Panc1 (cell line): ENCODE results near the gene LATS2. TPM values are rescaled to one million over a fixed set of nuclear protein-coding genes. Genes with fewer than 3 reads are reported as not detected.

Source experiments
- ATAC-seq: fragments of 200-7000 bp; cut with Tn5 transposase; 2 replicates; pipeline ENCODE4 v1.9.1; 2020; ENCODE audit warnings: mild to moderate bottlenecking, moderate library complexity
- BruUV-seq: library from RNA; stranded (reverse); fragments of 400-500 nt; replicated peaks from 2 replicates; lab custom pipeline; 2021; lab: Mats Ljungman, UMichigan
- CTCF ChIA-PET: fragments of 300-600 bp; sonication (Branson Sonifier 250); formaldehyde crosslinking; loops from one replicate; lab custom pipeline; 2022; ENCODE audit warnings: antibody characterized with exemption; lab: Charles Lee
- POLR2A ChIA-PET: fragments of 300-600 bp; sonication (Branson Sonifier 250); formaldehyde crosslinking; loops from one replicate; lab custom pipeline; 2022; ENCODE audit warnings: antibody characterized with exemption; lab: Charles Lee
- DNase-seq: peaks from one replicate; pipeline ENCODE4 v3.0.0-alpha.2; 2010; ENCODE audit warnings: low read depth, low spot score
- H3K27ac ChIP-seq: 2 replicates; pipeline ENCODE4 v1.5.1; 2011; ENCODE audit warnings: mild to moderate bottlenecking, low read length, inconsistent platforms
- H3K27me3 ChIP-seq: fragments of 200-500 bp; sonication (Bioruptor generic); 2 replicates; pipeline ENCODE4 v1.6.0; 2014; ENCODE audit warnings: low read length, inconsistent platforms; ENCODE audit not compliant: control insufficient read depth, insufficient read depth
- H3K36me3 ChIP-seq: fragments of 200-500 bp; sonication (Bioruptor generic); 2 replicates; pipeline ENCODE4 v1.5.1; 2014; ENCODE audit warnings: inconsistent platforms, mild to moderate bottlenecking, low read length, moderate library complexity; ENCODE audit not compliant: control insufficient read depth, insufficient read depth
- H3K4me1 ChIP-seq: 2 replicates; pipeline ENCODE4 v1.5.1; 2011; ENCODE audit warnings: inconsistent platforms, mild to moderate bottlenecking, low read length, moderate library complexity; ENCODE audit not compliant: control insufficient read depth, insufficient read depth
- H3K4me3 ChIP-seq, 2 experiments: 2 replicates each; pipeline ENCODE4 v1.5.1; 2011 to 2012; ENCODE audit warnings: low read depth in 2 of 2, low read length in 2 of 2, mild to moderate bottlenecking in 2 of 2, inconsistent platforms in 1 of 2, moderate library complexity in 1 of 2
- H3K9me3 ChIP-seq: fragments of 200-500 bp; sonication (Bioruptor generic); 2 replicates; pipeline ENCODE4 v1.5.1; 2014; ENCODE audit warnings: low read depth, mild to moderate bottlenecking, inconsistent platforms, low read length, moderate library complexity; ENCODE audit not compliant: control insufficient read depth, insufficient read depth
- CTCF ChIP-seq: fragments of 450-650 bp; IDR thresholded peaks from 2 replicates; pipeline ENCODE4 v1.5.1; 2017; ENCODE audit warnings: mild to moderate bottlenecking
- POLR2AphosphoS5 ChIP-seq: IDR thresholded peaks from 2 replicates; pipeline ENCODE4 v1.6.1; 2012; ENCODE audit warnings: mild to moderate bottlenecking, low read depth, low read length, moderate library complexity
- REST ChIP-seq, 2 experiments: IDR thresholded peaks; 2 replicates each; pipeline ENCODE4 v1.6.1; 2011 to 2012; ENCODE audit warnings: low read depth in 2 of 2, control low read depth in 1 of 2, low read length in 1 of 2, mild to moderate bottlenecking in 1 of 2, moderate library complexity in 1 of 2; ENCODE audit not compliant: insufficient read depth in 1 of 2
- SIN3A ChIP-seq: IDR thresholded peaks from 2 replicates; pipeline ENCODE4 v1.6.1; 2012; ENCODE audit warnings: low read depth, mild to moderate bottlenecking, low read length, moderate library complexity, borderline replicate concordance; ENCODE audit not compliant: insufficient read depth
- TCF7L2 ChIP-seq: IDR thresholded peaks from 2 replicates; pipeline ENCODE4 v1.6.1; 2011; ENCODE audit warnings: mild to moderate bottlenecking, low read depth, low read length, inconsistent platforms
- in situ Hi-C: cut with HindIII; loops from 2 replicates; pipeline ENCODE4 v1.10.0; 2016; ENCODE audit warnings: low sequenced_read_pairs, low pct_unique_long_range_greater_than_20kb
- intact Hi-C: fragments of 100-400 bp; cut with micrococcal nuclease; formaldehyde crosslinking; loops from one replicate; pipeline ENCODE4 v1.10.0; 2022; ENCODE audit not compliant: unreplicated experiment
- total RNA-seq: library from RNA; stranded (reverse); gene quantifications from one replicate; pipeline ENCODE4 v1.2.1, GENCODE V29; 2021; ENCODE audit not compliant: unreplicated experiment

LATS2 gene
- total RNA-seq, 1 experiment from 2014 or later = 24.5 TPM

GRCh38 chr13:21055511-21056045 lies 5.8 kb downstream of the LATS2 start:
- ATAC-seq = no peak
- ChIA-PET CTCF (no interaction called here), POLR2A (interaction anchor here (0.6 kb wide), 1 partner anchor 860 kb away, joined by 4 read pairs; no protein-coding TSS in a partner anchor)
- Histone ChIP-seq H3K27ac (no peak overlapping the region), H3K27me3 (no peaks in the 10 kb centered on the region), H3K4me1 (peaks cover 11% of the 10 kb centered on the region; the same call in 1 of the 2 replicates), H3K9me3 (no peaks in the 10 kb centered on the region), H3K4me3 (no peak overlapping the region), H3K36me3 (no peaks in the 10 kb centered on the region; the same call in 1 of the 2 replicates)
- intact Hi-C loops = no loop called here
- TF ChIP-seq CTCF = no peak
- no peak for TF ChIP-seq TCF7L2
- no peak for TF ChIP-seq REST (IDR thresholded peaks at IDR 0.05; ENCODE audit: insufficient read depth in 1 of 2, low read depth in 2 of 2, low read length in 1 of 2)
- TF ChIP-seq POLR2AphosphoS5 = no peak
- DNase-seq = no peak
- BruUV-seq = no TSS peak
- in situ Hi-C loops = no loop called here

- ChIA-PET CTCF (no interaction called here), POLR2A (interaction anchor here (0.7 kb wide), 1 partner anchor 179 kb away, joined by 7 read pairs; no protein-coding TSS in a partner anchor)
- DNase-seq (no peak), ATAC-seq (no peak)
- TF ChIP-seq SIN3A = no peak
- peaks cover 11% of the 10 kb centered on the region; the same call in 1 of the 2 replicates for H3K4me1 ChIP-seq
- H3K4me3 ChIP-seq = no peak overlapping the region
- in situ Hi-C loops (no loop called here), intact Hi-C loops (no loop called here)
- no peaks in the 10 kb centered on the region for H3K9me3 ChIP-seq
- H3K27ac ChIP-seq = no peak overlapping the region
- no peaks in the 10 kb centered on the region for H3K27me3 ChIP-seq
- no TSS peak for BruUV-seq
- H3K36me3 ChIP-seq = no peaks in the 10 kb centered on the region; the same call in 1 of the 2 replicates
Observed at GRCh38 chr13:21055016-21055415, 6.4 kb downstream of the LATS2 start.

- intact Hi-C loops = no loop called here
- Histone ChIP-seq H3K27ac (no peak overlapping the region), H3K4me1 (peaks cover 10% of the 10 kb centered on the region), H3K9me3 (no peaks in the 10 kb centered on the region), H3K27me3 (no peaks in the 10 kb centered on the region), H3K4me3 (no peak overlapping the region), H3K36me3 (no peaks in the 10 kb centered on the region; the same call in 1 of the 2 replicates)
- in situ Hi-C loops = no loop called here
- TF ChIP-seq TCF7L2 (no peak), SIN3A (no peak), CTCF (no peak), REST (IDR thresholded peaks at IDR 0.05; ENCODE audit: insufficient read depth in 1 of 2, low read depth in 2 of 2, low read length in 1 of 2) (no peak), POLR2AphosphoS5 (no peak)
- DNase-seq = no peak
- no peak; the same call in 1 of the 2 replicates for ATAC-seq
- ChIA-PET POLR2A (interaction anchor here (0.7 kb wide), 1 partner anchor 178 kb away, joined by 7 read pairs; no protein-coding TSS in a partner anchor), CTCF (no interaction called here)
- BruUV-seq = no TSS peak
Observed at GRCh38 chr13:21054313-21054712, 7.1 kb downstream of the LATS2 start.
